LNCaP clone FGC (cell line): Measurements from ENCODE around the gene LEFTY1.

Source experiments
- DNase-seq: peaks from one replicate; pipeline ENCODE4 v3.0.0-alpha.2; 2011; ENCODE audit warnings: low read depth
- H3K4me3 ChIP-seq: 2 replicates; pipeline ENCODE4 v1.5.1; 2011; ENCODE audit warnings: mild to moderate bottlenecking, low read depth, low read length, control low read depth
- TF ChIP-seq, protein P1 (sequence below): IDR thresholded peaks from 2 replicates; pipeline ENCODE4 v1.5.1; 2012; ENCODE audit warnings: mild to moderate bottlenecking; ENCODE audit not compliant: control insufficient read depth, insufficient read depth; ENCODE audit errors: extremely low read depth

Gene LEFTY1

DNA sequence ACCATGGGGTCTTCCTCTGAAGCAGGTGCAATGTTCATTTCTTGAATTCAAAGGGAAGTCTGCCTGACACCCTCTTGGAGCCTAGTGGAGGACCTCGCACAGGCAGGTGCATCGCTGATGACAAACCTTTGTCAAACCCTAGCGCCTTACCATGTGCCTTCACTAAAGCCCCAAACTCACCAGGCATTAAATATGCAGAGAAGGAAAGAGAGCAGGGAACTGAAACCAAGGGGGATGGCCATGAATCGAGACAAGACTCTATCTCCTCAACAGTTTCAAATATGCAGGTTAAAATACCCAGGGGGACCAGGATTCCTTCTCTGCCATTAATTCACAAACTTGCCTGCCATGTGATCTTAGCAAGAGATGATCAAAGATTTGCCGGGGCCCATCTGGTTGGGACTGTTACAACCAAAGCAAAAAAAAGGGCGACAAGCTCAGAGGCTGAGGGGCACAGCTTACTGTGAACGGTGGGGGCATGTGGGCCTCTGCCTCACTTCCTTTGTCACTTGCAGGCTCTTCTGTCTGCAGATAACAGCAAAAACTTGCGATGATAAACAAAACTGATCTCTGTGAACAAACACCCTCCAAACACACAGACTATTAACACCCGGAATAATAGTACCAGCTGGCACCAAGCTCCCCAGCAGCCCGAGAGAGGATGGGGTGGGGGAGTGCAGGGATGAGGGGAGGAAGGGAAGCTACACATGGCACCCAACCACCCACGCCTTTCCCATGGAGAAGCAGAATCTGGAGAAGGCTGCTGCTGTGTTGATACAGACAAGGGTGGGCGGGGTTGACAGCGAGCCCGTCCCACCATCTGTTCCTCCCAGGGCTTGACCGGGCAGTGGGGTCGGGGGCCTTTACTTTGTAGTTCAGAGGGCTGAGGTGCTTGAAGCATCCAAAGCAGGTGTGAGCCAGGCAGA is 40.7 kb downstream of the LEFTY1 start:
- DNase-seq: no peak
- H3K4me3 ChIP-seq: no peak overlapping the region
- TF ChIP-seq, protein P1, sequence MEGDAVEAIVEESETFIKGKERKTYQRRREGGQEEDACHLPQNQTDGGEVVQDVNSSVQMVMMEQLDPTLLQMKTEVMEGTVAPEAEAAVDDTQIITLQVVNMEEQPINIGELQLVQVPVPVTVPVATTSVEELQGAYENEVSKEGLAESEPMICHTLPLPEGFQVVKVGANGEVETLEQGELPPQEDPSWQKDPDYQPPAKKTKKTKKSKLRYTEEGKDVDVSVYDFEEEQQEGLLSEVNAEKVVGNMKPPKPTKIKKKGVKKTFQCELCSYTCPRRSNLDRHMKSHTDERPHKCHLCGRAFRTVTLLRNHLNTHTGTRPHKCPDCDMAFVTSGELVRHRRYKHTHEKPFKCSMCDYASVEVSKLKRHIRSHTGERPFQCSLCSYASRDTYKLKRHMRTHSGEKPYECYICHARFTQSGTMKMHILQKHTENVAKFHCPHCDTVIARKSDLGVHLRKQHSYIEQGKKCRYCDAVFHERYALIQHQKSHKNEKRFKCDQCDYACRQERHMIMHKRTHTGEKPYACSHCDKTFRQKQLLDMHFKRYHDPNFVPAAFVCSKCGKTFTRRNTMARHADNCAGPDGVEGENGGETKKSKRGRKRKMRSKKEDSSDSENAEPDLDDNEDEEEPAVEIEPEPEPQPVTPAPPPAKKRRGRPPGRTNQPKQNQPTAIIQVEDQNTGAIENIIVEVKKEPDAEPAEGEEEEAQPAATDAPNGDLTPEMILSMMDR: no peak

DNA sequence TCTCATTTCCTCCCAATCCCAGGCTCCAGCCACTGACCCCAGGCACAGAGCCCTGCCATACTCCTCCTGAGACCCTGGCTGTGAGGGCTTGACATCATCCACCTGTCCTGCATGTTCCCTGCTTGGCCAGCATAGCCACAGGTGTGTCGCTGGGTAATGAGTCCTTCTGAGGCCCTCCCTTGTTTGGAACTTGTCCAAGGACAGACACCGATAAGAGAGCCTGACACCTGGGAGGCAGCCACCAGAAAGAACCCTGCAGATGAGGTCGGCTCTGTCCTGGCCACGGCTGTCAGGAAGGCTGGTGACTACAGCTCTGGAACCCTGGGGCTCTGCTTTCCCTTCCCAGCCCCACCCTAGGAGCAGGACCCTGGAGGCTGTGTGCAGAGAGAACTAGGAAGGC is 41.3 kb downstream of the LEFTY1 start:
- TF ChIP-seq, protein P1: no peak
- no peak overlapping the region for H3K4me3 ChIP-seq
- peak; percentile 44 for DNase-seq

DNA sequence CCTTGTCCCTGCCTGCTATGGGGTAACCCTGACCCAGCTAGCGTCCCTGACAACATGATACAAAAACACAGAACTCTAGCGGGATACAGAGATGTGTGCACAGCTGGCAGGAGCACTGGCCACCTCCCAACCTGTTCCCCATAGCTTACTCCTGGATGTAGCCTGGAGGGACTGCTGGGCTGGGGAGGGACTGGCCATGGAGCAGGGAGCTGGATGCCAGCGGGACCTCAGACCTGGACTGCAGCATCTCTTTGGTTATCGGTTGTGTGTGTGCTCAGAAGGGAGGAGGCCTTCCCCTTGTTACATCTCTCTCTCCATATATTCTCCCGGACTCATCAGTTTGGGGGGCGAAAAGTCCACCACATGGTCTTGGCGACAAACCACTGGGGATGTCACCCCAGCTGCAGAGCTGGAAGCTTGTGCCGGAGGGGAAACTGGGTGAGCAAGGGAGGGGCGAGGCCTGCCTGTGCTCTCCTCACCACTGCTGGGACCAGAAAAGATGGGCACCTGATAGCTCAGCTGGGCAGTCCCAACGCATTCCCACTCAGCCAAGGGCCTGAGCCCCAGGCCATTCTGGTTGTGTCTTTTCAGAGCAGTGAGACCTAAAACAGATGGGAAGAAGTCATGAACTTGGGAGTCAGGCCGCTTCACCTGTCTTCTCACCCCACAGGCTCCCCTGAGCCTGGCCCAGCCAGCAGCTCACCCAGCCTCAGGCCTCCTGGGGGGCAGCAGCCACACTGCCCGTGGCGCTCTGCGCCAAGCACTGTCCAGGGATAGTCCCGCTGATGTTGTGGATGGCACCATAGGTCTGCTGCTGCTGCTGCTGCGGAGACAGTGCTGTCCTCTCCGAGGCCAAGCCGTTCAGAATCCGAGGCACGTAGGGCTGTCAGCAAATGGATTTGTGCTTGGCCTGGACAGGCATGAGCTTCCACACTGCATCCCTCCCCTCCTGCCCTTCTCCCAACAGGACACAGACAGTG is 42.3 kb downstream of the LEFTY1 start:
- no peak overlapping the region for H3K4me3 ChIP-seq
- no peak for DNase-seq
- TF ChIP-seq, protein P1: no peak

DNA sequence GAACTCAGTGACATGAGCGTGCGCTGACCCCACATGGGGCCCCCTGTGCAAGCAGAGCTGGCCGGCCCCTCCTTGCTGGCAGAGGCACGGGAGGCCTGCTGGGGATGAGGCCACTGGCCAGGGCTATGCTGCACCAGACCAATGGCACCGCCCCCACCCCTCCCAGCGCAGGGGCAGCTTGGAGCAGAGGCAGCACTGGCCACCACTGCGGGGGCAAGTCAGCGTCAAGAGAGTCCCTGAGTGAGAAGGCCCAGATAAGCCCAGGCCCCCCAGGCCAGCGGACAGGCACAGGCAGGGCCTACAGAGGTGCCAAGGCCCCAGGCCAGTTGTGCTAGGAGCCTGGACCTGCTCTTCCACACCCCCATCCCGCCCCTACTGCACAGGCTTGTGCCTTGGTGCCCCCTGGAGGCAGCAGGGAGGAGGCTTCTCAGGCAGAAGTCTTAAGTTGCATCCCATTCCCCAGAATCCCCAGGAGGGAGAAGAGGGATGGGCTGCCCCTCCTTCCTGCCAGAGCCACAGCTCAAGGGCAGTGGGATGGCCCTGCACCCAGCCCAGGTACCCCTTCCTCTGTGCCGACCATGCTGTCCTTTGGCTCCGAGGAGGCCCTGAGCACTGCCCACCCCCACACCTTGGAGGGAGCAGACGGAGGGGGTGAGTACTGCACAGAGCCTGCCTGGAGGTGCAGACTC is 43.2 kb downstream of the LEFTY1 start:
- peak; percentile 61 for DNase-seq
- TF ChIP-seq, protein P1: peak; percentile 88
- no peak overlapping the region for H3K4me3 ChIP-seq

DNA sequence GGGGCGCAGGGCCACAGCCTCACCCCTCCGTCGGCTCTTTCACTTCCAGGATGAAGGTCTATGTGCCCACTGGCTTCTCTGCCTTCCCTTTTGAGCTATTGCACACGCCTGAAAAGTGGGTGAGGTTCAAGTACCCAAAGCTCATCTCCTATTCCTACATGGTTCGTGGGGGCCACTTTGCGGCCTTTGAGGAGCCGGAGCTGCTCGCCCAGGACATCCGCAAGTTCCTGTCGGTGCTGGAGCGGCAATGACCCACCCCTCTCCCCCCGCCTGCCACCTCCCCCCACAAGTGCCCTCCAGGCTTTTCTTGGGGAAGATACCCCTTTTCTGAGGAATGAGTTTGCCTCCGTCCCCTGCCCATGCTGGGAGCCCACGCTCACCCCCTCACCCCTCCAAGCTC is 43.8 kb downstream of the LEFTY1 start:
- no peak overlapping the region for H3K4me3 ChIP-seq
- no peak for DNase-seq
- TF ChIP-seq, protein P1: no peak
